NCI-H187 treated with DMSO at 0.1 percent for 48 hours (cell line): ENCODE results near the gene CEP63.

Experiments used
- DNase-seq: peaks from one replicate; lab custom pipeline; 2025; lab: John Stamatoyannopoulos, UW

Gene CEP63

GRCh38 chr3:134485718-134486576 is at the start of gene CEP63, which contains the start of gene ANAPC13:
Gene CEP63, plus strand, starts transcription at chr3:134486057. Its CDS starts 9,264 bp downstream, at chr3:134495321.
Gene ANAPC13, minus strand, starts transcription at chr3:134485985. Its CDS starts 3,081 bp downstream, at chr3:134482904.
- DNase-seq: peak; percentile 94

- no peak for DNase-seq
Measured at GRCh38 chr3:134437211-134437752, 48.6 kb upstream of the CEP63 start.

GRCh38 chr3:134441321-134441720 is 44.5 kb upstream of the CEP63 start:
- DNase-seq: no peak

GRCh38 chr3:134441821-134442220 is 44.0 kb upstream of the CEP63 start:
- no peak for DNase-seq

- no peak for DNase-seq
Measured at GRCh38 chr3:134445095-134445494, 40.8 kb upstream of the CEP63 start.

- no peak for DNase-seq
Measured at GRCh38 chr3:134445636-134446035, 40.2 kb upstream of the CEP63 start.

GRCh38 chr3:134446800-134447199 is 39.1 kb upstream of the CEP63 start:
- DNase-seq: no peak

GRCh38 chr3:134447351-134447750 is 38.5 kb upstream of the CEP63 start:
- no peak for DNase-seq

GRCh38 chr3:134448664-134449063 is 37.2 kb upstream of the CEP63 start:
- no peak for DNase-seq

GRCh38 chr3:134449277-134449676 is 36.6 kb upstream of the CEP63 start:
- no peak for DNase-seq

- DNase-seq: no peak
Measured at GRCh38 chr3:134449951-134450350, 35.9 kb upstream of the CEP63 start.

GRCh38 chr3:134453631-134454030 is 32.2 kb upstream of the CEP63 start:
- no peak for DNase-seq

GRCh38 chr3:134457376-134458074 is 28.3 kb upstream of the CEP63 start:
- DNase-seq: no peak

GRCh38 chr3:134458406-134458945 is 27.4 kb upstream of the CEP63 start:
- no peak for DNase-seq

- no peak for DNase-seq
Measured at GRCh38 chr3:134459562-134459961, 26.3 kb upstream of the CEP63 start.

- no peak for DNase-seq
Measured at GRCh38 chr3:134460965-134461364, 24.9 kb upstream of the CEP63 start.

- DNase-seq: no peak
Measured at GRCh38 chr3:134462331-134462941, 23.4 kb upstream of the CEP63 start.

- no peak for DNase-seq
Measured at GRCh38 chr3:134463676-134464063, 22.2 kb upstream of the CEP63 start.

GRCh38 chr3:134464064-134464688 is 21.7 kb upstream of the CEP63 start:
- DNase-seq: no peak

- DNase-seq: no peak
Measured at GRCh38 chr3:134464689-134465365, 21.0 kb upstream of the CEP63 start.

GRCh38 chr3:134466331-134466730 is 19.5 kb upstream of the CEP63 start:
- no peak for DNase-seq
